Endothelial cell of umbilical vein (primary cell): ENCODE measurements around the gene DDX27.

ENCODE experiments used
- CTCF ChIP-seq, 2 donors: IDR thresholded peaks; 1 replicate in 1 of 2; 2 replicates in 1 of 2; pipeline ENCODE4 v1.5.1; 2011; ENCODE audit warnings: low read length in 2 of 2, mild to moderate bottlenecking in 2 of 2, moderate library complexity in 2 of 2, control low read depth in 1 of 2, inconsistent platforms in 1 of 2, low read depth in 1 of 2; ENCODE audit not compliant: insufficient read depth in 1 of 2; ENCODE audit errors: extremely low read depth in 1 of 2
- EZH2 ChIP-seq: IDR thresholded peaks from 2 replicates; pipeline ENCODE4 v1.6.1; 2012; ENCODE audit warnings: borderline replicate concordance, low read depth, mild to moderate bottlenecking, moderate library complexity, low read length, inconsistent platforms; ENCODE audit not compliant: severe bottlenecking
- FOS ChIP-seq: IDR thresholded peaks from 2 replicates; pipeline ENCODE4 v1.6.1; 2011; ENCODE audit warnings: mild to moderate bottlenecking, low read length, moderate library complexity, borderline replicate concordance; ENCODE audit not compliant: insufficient read depth
- JUN ChIP-seq: IDR thresholded peaks from 2 replicates; pipeline ENCODE4 v1.6.1; 2011; ENCODE audit warnings: borderline replicate concordance, low read depth; ENCODE audit not compliant: insufficient read length, insufficient read depth
- MAX ChIP-seq: IDR thresholded peaks from 2 replicates; pipeline ENCODE4 v1.6.1; 2011; ENCODE audit not compliant: insufficient read depth, insufficient read length
- MYC ChIP-seq: IDR thresholded peaks from one replicate; pipeline ENCODE4 v1.6.1; 2011; ENCODE audit warnings: mild to moderate bottlenecking, low read depth, low read length
- POLR2A ChIP-seq: IDR thresholded peaks from 2 replicates; pipeline ENCODE4 v1.6.1; 2012; ENCODE audit warnings: low read depth, mild to moderate bottlenecking, control low read depth, low read length
- POLR2AphosphoS5 ChIP-seq: IDR thresholded peaks from 2 replicates; pipeline ENCODE4 v1.6.1; 2012; ENCODE audit warnings: low read depth, mild to moderate bottlenecking, control low read depth, low read length, moderate library complexity; ENCODE audit not compliant: insufficient read depth

GRCh38 chr20:49245921-49246740 is 26.9 kb downstream of the DDX27 start:
- no peak for TF ChIP-seq POLR2A
- no peak for TF ChIP-seq EZH2
- TF ChIP-seq CTCF (IDR thresholded peaks at IDR 0.05; ENCODE audit: extremely low read depth in 1 of 2, insufficient read depth in 1 of 2, low read depth in 1 of 2, low read length in 2 of 2), result peak; percentile 68
- TF ChIP-seq FOS, result no peak
- TF ChIP-seq MAX, result no peak
- TF ChIP-seq MYC, result no peak
- TF ChIP-seq POLR2AphosphoS5, result no peak
- TF ChIP-seq JUN, result no peak
